GM15510 (cell line): ENCODE data around the gene TBPL2.

ENCODE experiments used
- POLR2A ChIP-seq: IDR thresholded peaks from 3 replicates; pipeline ENCODE4 v1.6.1; 2011; ENCODE audit warnings: borderline replicate concordance; ENCODE audit not compliant: insufficient read length; ENCODE audit errors: extremely low read depth

The TBPL2 gene

DNA sequence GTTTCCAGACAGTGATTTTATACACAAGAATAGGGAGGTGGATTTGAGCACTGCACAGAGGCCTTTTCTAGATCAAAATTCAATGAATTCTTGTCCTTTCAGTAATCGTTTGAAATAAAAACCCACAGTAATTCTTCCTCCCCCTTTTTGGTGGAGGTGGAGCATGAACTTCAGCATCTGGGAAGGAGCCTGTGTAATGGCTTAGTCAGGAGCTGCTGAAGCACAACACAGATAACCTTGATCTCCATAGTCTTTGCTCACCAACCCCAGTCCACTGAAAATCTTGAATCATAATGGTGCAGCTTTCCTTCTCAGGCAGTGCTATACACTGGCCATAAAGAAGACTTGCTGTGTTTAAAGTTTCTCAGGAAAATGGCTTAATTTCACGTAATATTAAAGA is 6.4 kb upstream of the TBPL2 start:
- no peak for TF ChIP-seq POLR2A

DNA sequence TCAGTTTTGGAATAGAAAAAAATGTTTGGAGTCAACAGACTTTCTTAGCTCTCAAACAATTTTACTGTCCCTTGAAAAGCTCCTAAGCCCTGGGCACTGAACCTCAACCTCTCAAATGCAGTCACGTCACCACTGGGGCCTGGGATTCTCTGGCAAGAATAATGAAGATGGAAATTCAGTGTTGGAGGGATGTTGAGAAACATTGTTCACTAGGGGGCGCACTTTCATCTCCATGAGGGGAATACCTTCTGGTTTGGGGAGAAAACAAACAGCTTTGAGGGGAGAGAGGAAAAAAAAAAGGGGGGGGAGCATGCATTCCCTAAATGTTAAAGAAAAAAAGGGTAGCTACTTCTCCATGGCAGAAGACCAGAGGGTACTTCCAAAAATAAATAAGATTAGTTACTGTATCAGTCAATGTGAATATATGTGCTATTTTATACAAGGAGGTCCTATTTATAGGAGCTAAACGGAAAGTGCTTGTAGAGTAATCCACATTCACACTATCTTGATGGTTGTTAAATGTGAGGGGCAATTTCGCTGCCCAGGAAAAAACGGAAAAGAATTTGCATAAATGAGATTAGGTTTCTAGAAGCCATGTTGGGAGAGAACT is 5.8 kb upstream of the TBPL2 start:
- TF ChIP-seq POLR2A, result no peak

DNA sequence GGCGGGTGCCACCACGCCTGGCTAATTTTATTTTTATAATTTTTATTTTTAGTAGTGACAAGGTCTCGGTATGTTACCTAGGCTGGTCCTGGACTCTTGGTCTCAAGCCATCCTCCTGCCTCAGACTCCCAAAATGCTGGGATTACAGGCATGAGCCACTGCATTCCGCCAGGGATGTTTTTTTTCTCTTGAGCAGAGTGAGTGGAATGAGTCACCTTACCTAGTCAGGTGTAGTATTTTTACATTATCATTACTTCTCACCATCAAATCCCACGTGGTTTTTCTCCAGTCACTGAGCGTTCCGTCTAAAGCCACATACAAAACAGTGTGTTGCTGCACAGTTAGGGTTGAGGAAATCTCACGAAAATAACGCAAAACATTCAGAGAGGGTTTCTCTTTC is 870 bp upstream of the TBPL2 start:
- no peak for TF ChIP-seq POLR2A

DNA sequence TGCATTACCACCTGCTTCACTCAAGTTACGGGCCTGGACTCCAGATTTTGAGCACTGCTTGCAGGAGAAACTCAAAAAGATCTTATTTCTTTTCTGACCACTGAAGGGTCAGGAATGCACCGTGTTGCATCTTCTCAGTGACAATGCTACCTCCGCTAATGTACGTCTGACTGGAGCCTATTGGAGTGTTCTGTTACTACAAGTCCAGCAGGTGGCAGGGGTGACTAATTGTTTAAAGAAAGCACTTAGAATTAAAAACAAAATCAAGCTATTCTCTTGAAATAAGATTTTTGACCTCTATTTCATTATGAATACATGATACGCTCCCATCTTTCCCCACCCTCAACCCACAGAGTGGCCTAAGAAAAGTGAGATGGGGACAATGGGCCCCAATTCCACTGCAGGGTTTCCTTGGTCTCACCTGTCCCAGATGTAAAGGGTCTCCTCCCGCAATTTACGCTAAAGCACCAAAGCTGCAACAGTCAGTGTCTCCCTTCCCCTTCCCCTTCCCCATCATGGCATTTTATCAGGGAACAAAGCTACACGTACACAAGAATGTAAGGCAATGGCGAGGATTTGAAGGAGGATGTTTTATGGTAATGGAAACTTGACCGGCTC is 2.2 kb downstream of the TBPL2 start:
- TF ChIP-seq POLR2A, result no peak

DNA sequence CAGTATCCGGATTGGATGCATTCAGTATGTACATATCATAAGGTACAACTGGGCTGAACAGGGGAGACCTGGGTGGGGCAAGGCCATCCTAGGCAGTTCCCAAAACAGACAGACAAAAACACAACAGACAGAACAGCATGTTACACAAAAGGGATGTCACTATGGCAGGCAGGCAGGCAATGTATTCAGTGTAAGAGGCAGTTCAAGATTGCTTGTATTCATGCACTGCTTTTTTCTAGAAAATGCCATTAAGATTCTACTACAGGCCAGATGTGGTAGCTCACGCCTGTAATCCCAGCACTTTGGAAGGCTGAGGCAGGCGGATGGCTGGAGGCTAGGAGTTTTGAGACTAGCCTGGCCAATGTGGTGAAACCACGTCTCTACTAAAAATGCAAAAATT is 3.5 kb downstream of the TBPL2 start:
- no peak for TF ChIP-seq POLR2A

DNA sequence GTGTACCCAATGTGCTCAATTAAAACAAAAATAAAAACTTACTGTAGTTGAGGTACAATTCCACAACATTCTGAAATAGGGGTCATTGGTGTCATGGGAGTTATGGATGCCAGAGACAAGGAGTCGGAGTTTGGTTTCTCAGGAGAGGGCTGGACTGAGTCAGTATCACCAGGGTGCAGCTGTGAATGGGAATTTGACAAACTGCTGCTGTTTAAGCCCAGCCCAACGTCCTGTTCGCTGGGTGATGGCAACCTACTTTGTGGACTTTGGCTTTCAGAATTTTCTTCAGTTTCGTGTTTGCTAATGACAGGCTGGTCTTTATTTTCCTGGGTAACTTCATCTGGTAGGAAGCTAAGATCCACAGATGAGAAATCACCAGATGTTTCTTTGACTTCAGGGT is 3.9 kb downstream of the TBPL2 start:
- no peak for TF ChIP-seq POLR2A

DNA sequence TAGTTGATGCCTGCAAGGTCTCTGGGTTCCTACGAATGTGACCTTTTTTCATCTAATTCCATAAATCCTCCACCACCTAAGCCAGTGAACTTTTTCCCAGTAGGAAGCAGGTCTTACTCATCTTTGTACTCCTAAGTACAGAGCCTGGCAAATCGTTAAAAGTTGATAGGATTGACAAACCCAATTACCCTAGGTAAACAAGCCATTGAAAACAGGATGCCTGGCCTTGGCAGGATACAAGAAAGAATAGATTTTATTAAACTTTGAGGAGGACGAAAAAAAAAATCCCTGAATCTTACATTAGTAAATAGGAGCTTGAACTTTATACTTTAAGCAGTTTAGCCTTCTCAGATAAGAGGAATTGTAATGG is 5.6 kb downstream of the TBPL2 start:
- no peak for TF ChIP-seq POLR2A

DNA sequence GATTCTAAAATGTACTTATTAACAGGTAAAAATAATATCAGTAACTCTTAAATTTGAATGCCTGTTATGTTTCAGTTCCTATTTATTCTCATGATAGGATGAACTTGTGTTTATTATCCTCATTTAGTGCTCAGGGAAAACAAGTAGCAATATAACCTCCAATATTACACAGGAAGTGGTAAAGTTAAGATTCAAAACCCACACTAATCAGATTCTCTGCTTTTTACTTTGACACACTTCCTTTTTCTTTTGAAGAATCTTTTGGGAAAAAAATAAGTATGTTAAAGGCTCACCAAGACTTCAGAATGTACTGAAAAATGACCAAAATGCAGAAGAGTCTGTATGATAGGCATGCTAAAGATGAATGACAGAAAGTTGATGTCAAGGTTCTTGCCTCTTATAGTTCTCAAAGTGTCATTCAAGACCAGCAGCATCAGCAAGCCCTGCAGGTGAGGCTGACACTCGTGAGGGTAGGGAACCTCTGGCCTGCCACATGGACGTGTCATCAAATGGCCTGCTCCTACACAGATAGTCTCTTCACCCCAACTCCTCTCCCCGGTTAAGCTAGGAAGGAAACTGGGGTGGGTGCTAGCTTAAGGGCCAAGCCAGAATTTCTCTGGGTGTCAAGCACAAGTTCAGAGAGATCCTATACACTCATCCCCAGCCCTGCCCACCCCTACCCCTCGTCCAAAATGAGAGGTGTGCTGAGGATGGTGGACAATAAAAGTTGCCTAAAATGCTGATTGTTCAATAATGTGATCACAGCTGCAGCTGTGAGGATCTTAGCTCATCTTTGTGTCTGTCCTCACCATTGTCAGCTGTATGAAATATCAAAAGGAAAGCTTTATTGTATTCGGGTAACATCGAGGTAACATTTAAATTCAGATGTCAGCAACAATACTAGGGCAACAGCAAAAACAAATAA is 6.3 kb downstream of the TBPL2 start:
- TF ChIP-seq POLR2A, result no peak

DNA sequence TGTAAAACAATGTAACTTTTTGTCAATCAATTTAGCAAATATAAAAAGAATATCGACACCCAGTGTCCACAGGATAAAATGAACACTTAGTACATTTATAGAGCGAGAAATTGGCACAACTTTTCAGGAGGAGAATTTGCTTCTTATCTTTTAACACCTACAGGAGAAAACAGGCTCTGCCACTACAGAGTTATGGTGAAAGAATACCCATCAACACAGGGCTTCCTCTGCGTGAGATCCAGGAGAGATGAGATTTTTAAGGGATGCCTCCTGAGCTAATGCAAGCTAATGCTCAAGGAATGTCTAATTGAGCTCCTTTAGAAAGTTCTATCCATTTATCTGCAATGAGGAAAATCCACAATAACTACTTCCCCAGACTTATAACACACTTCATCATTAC is 7.8 kb downstream of the TBPL2 start:
- no peak for TF ChIP-seq POLR2A

DNA sequence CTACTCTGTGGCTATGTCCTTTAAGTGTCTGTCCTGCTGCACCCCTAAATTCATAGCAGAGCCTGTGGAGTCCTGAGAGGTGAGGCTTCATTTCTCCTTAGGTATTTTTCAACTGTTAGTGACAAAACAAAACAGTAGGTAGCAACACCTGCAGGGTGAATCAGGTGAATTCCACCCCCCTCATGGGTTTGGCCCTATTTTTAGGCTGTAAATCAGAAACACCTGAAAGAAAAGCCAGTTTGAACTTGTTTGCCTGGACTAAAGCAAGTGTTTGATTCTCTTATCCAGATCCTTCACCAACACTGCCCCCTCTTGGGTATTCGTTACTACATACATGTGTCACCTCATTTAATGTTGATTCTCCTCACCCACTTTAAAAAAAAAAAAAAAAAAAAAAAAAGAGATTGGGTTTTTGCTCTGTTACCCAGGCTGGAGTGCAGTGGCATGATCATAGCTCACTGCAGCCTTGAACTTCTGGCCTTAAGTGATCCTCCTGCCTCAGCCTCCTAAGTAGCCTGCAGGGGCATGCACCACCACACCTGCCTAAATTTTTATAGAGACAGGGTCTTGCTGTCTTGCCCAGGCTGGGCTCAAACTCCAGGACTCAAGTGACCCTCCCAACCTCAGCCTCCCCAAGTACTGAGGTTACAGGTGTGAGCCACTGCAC is 10.3 kb downstream of the TBPL2 start:
- TF ChIP-seq POLR2A, result no peak

DNA sequence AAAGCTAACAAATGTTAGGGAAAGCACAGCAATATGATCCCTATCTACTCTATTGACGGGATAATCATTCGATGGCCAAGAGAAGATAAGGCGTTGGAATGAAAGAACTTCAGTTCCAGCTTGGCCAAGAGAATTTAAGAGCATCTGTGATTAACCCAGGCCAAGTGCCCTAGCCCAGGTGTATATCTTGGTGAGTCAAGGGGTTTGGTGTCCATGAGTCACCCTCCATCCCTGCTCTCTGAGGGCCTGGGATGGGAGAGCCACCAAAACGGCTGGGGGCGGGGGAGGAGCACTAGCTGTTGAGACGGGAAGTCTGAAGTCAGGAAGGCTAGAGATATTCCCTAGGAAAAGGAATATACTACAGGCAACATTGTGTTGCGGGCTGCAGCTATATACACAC is 13.0 kb downstream of the TBPL2 start:
- TF ChIP-seq POLR2A, result no peak

DNA sequence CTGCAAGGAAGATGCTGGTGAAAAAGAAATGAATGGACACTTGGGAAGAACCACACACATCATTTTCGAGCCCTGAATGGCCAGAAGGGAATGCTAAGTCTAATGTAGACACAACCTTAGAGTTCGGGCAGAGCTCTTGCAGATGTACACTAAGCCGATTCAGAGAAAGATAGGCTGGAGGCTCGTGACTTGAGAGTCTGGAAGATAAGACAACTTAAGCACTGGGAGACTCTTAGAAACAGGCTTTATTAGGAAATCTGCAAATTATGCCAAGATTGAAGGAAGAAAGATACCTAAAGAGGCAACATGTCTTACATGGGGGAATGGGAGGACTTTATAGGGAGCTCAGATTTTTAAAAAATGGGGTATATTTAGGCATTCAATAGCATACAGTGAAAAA is 13.5 kb downstream of the TBPL2 start:
- TF ChIP-seq POLR2A, result no peak

DNA sequence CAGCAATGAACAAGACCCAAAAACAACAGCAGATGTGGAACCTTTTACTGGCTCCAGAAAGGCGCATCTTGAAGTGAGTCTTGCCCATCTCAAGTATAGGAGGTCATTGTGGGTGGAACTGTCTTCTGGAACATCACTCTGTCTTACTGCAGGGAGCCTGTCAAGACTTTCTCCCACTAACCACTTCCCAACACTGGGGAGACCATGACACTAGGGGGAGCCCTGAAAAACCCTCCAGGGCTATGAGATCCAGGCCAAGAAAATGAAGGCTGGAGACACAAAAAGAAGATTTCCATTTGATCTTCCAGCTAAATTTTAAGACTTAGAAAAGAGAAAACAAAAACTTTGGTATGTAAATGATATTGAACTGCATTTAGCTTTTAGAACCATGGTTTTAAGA is 15.3 kb downstream of the TBPL2 start:
- TF ChIP-seq POLR2A, result no peak

DNA sequence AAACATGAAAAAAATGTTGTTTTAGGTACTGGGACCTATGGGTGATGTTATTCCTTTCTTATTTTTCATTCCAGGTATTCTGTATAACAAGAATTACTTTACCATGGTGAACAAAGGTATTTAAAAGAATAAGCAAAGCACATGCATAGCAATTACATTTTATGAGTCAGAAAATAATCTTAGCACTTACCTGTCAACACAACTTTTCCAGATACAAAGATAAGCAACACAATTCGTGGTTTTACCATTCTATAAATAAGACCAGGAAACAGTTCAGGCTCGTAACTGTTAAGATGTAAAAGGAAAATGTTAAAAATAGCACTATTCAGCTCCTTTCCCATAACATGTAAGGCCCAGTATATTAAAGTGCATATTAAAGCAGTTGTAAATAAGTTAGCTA is 16.4 kb downstream of the TBPL2 start:
- no peak for TF ChIP-seq POLR2A

DNA sequence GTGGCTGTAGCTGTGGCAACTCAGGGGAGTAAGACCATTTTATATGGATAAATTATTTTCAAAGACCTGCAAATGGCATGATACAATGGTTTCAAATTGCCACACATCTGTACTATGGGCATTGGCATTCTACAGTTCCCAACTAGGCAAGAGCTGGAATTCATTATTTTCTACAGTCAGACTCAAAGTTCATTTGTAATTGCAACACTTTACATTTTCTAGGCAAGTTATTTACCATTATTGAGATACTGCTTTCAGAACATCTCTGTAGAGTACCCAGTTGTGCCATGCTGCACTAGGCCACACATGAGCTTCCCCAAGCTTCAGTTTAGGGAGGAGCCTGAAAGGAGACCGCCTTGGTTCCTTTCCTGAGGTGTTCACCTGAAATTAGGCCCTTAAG is 20.8 kb downstream of the TBPL2 start:
- TF ChIP-seq POLR2A, result no peak

DNA sequence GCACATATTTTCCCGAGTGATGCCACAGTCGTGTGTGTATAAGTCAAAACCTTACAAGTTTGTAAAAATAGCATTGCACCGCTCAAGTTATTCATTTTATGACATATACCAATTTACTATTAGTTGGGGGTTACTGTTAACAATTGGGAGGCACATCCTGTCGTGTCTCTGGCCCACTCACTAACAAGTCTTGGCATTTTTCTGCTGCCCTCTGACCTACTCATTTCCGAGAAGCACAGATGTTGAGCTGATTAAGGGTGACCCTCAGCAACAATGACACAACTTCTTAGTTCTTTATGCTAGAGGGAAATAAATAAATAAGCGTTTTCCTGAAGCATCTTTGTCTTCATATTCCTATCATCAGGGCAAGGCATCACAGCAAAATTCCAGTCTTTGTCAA is 22.0 kb downstream of the TBPL2 start:
- TF ChIP-seq POLR2A, result no peak

DNA sequence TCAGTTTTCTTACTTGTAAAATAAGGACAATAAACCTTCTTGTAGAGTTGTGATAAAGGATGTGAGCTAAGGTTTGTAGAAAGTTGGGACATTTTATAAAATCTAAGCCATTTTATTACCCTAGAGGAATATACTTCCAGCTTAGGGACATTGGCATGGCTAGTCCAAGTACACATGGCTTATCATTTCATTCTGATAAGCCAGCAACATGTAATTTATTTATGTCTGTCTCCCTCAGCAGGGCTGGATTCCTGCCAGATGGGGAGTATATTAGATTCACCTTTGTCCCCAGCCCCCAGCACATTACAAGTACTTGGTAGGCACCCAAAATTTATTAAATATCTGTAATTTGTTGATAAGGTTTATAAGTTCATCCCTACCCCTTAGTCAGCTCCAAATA is 22.5 kb downstream of the TBPL2 start:
- TF ChIP-seq POLR2A, result no peak

DNA sequence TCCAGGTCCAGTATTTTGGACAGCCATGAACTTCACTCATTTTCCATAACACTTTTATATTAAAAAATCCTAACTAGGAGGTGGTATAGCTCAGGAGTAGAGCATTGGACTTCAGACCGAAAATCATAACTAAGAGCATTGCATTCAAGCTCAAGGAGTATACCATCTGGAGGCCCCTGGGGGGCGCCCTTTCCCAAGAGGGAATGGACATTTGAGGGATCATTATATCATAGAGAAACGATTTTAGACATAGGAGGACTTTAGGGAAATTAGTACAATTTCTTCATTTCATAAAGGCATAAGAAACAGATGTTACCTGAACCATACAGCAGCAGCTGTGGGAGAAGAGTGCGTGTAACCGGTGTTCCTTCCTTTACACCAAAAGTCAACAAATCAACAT is 23.6 kb downstream of the TBPL2 start:
- TF ChIP-seq POLR2A, result no peak
